ENCODE data around the gene KIF3B. TPM values are rescaled to one million over a fixed set of nuclear protein-coding genes. Genes with fewer than 3 reads are reported as not detected.

Gene KIF3B
- total and polyA plus RNA-seq, 2 of the 13 experiments (the other 11 are each of a cell fraction or from before 2014, with no cell fraction given): 23.6 to 28.8 TPM

- TF ChIP-seq SNAPC4 (CRISPR knock-in tag; IDR thresholded peaks at IDR 0.05) (no peak), TBL1XR1 (IDR thresholded peaks at IDR 0.05; ENCODE audit: borderline replicate concordance, low read length, partially characterized antibody) (no peak), ZZZ3 (CRISPR knock-in tag; IDR thresholded peaks at IDR 0.05; ENCODE audit: borderline replicate concordance) (no peak), KMT2B (CRISPR knock-in tag; IDR thresholded peaks at IDR 0.05) (no peak), PHB2 (IDR thresholded peaks at IDR 0.05; ENCODE audit: partially characterized antibody) (no peak), ZNF552 (CRISPR knock-in tag; IDR thresholded peaks at IDR 0.05; ENCODE audit: borderline replicate concordance) (no peak), MAZ (IDR thresholded peaks at IDR 0.05; ENCODE audit: borderline replicate concordance, low read depth, low read length) (no peak), MAZ (CRISPR knock-in tag; IDR thresholded peaks at IDR 0.05; ENCODE audit: low read depth) (no peak), CREB3 (CRISPR knock-in tag; IDR thresholded peaks at IDR 0.05) (no peak), ZNF652 (CRISPR knock-in tag; IDR thresholded peaks at IDR 0.05; ENCODE audit: borderline replicate concordance, low read depth) (no peak), ZBTB3 (CRISPR knock-in tag; IDR thresholded peaks at IDR 0.05; ENCODE audit: borderline replicate concordance, low read depth) (no peak), ZNF670 (CRISPR knock-in tag; IDR thresholded peaks at IDR 0.05; ENCODE audit: borderline replicate concordance) (no peak), ZFX (CRISPR knock-in tag; IDR thresholded peaks at IDR 0.05; ENCODE audit: low read depth) (peak; percentile 71), ATAD3A (CRISPR knock-in tag; IDR thresholded peaks at IDR 0.05) (no peak), ZNF530 (CRISPR knock-in tag; IDR thresholded peaks at IDR 0.05; ENCODE audit: low read depth) (no peak), HMGXB4 (CRISPR knock-in tag; IDR thresholded peaks at IDR 0.05; ENCODE audit: borderline replicate concordance in 1 of 2, low read depth in 1 of 2) (0 out of 4 replicates have a peak, but pooled peaks of 1 of the 2 experiments have one; percentile 31), THYN1 (CRISPR knock-in tag; IDR thresholded peaks at IDR 0.05; ENCODE audit: borderline replicate concordance, low read depth) (no peak), ZFP37 (CRISPR knock-in tag; IDR thresholded peaks at IDR 0.05; ENCODE audit: borderline replicate concordance) (peak; percentile 30; the same call in 1 of the 2 replicates), FOSL2 (CRISPR knock-in tag; IDR thresholded peaks at IDR 0.05) (peak; percentile 73), ZBTB26 (CRISPR knock-in tag; IDR thresholded peaks at IDR 0.05; ENCODE audit: borderline replicate concordance) (0 out of 2 replicates have a peak, but pooled peaks have one; percentile 35)
Observed at GRCh38 chr20:32244150-32244823, 33.2 kb upstream of the KIF3B start (continued).
